ENCODE measurements around the gene EPX. TPM values are rescaled to one million over a fixed set of nuclear protein-coding genes. Genes with fewer than 3 reads are reported as not detected.

EPX gene
- total RNA-seq, 1 experiment from 2014 or later, result not detected

GRCh38 chr17:58215685-58216084, 23.2 kb downstream of the EPX start:
- Histone ChIP-seq H3K23ac (ENCODE audit: insufficient read length, low read depth, low read length) (no peak overlapping the region), H2AFZ (ENCODE audit: low read length) (no peak overlapping the region), H3K27ac (ENCODE audit: insufficient read length, low read depth, low read length) (no peak overlapping the region), H2BK20ac (ENCODE audit: low read depth, low read length, poor library complexity, severe bottlenecking) (no peak overlapping the region), H2AK5ac (ENCODE audit: insufficient read length, low read length) (no peak overlapping the region), H3K14ac (ENCODE audit: insufficient read depth, low read length) (no peak overlapping the region), H3K27me3 (ENCODE audit: insufficient read depth, low read length) (no peaks in the 10 kb centered on the region), H2BK120ac (ENCODE audit: low read depth, low read length, poor library complexity, severe bottlenecking) (no peak overlapping the region), H4K5ac (ENCODE audit: insufficient read length, low read depth, low read length) (no peak overlapping the region), H3K79me2 (ENCODE audit: insufficient read depth, low read length) (no peaks in the 10 kb centered on the region), H3K18ac (ENCODE audit: insufficient read length, low read depth, low read length) (no peak overlapping the region), H3K4ac (ENCODE audit: low read depth, low read length) (no peak overlapping the region), H3K56ac (ENCODE audit: insufficient read length, low read depth, low read length) (no peak overlapping the region), H3K4me2 (ENCODE audit: insufficient read depth, insufficient read length, low read length) (no peak overlapping the region), H3K9me3 (ENCODE audit: control insufficient read depth, low read depth, low read length) (no peaks in the 10 kb centered on the region), H2BK15ac (ENCODE audit: low read depth, low read length) (no peak overlapping the region), H2BK12ac (ENCODE audit: insufficient read length, low read depth, low read length) (no peak overlapping the region), H3T11ph (ENCODE audit: low read length) (no peak overlapping the region), H3K9ac (ENCODE audit: extremely low read depth, insufficient read length, low read length) (no peak overlapping the region), H3K79me1 (ENCODE audit: insufficient read depth, low read depth, low read length, poor library complexity, severe bottlenecking) (no peaks in the 10 kb centered on the region), H4K91ac (ENCODE audit: insufficient read length, low read depth, low read length) (no peak overlapping the region), H4K8ac (replicated peaks; ENCODE audit: insufficient read length, low read depth, low read length) (no peak overlapping the region), H2BK5ac (ENCODE audit: insufficient read length, low read length) (no peak overlapping the region), H3K23me2 (ENCODE audit: insufficient read length, low read depth, low read length, poor library complexity, severe bottlenecking) (peaks cover 7% of the 10 kb centered on the region), H4K20me1 (ENCODE audit: control insufficient read depth, insufficient read depth, insufficient read length) (no peaks in the 10 kb centered on the region), H3K4me1 (ENCODE audit: insufficient read depth, low read length) (no peaks in the 10 kb centered on the region)
- Mint-ChIP-seq H3K4me1 (peaks cover 9 to 13% of the 10 kb centered on the region in 2 experiments), H3K4me3 (no peak overlapping the region), H3K27me3 (ENCODE audit: low read depth) (peaks cover 5% of the 10 kb centered on the region; the same call in 1 of the 2 replicates), H3K9me3 (no peaks in the 10 kb centered on the region; a peak in 1 of 5 replicates), H3K36me3 (ENCODE audit: insufficient read depth in 1 of 3, low read depth in 3 of 3) (peaks cover 0 to 30% (median 27%) of the 10 kb centered on the region in 3 experiments; a peak in 5 of 7 replicates), H3K27ac (no peak overlapping the region)
- no peak for TF ChIP-seq CTCF (conservative IDR thresholded peaks at IDR 0.05)
- no peak for DNase-seq

All from H9 (cell line).